B cell (primary cell): Measurements from ENCODE around the gene ETS1. TPM values are rescaled to one million over a fixed set of nuclear protein-coding genes. Genes with fewer than 3 reads are reported as not detected.
A peak's percentile ranks its signal among the peaks of the same experiment; 100 is the strongest.

Source experiments
- ATAC-seq: fragments of 200-7000 bp; cut with Tn5 transposase; one replicate; pipeline ENCODE4 v1.10.0; 2021; ENCODE audit warnings: low read depth, mild to moderate bottlenecking, moderate number of reproducible peaks, moderate library complexity
- CTCF ChIA-PET: fragments of 350-600 bp; sonication (Branson Sonifier 250); formaldehyde crosslinking; loops from one replicate; lab custom pipeline; 2021; ENCODE audit warnings: antibody characterized with exemption, inconsistent platforms; lab: Charles Lee
- POLR2A ChIA-PET: fragments of 350-600 bp; sonication (Branson Sonifier 250); formaldehyde crosslinking; loops from one replicate; lab custom pipeline; 2021; ENCODE audit warnings: antibody characterized with exemption; lab: Charles Lee
- DNase-seq: peaks from one replicate; pipeline ENCODE4 v3.0.0; 2013
- H2AFZ ChIP-seq: 2 replicates; pipeline ENCODE4 v1.6.1; 2012; ENCODE audit warnings: mild to moderate bottlenecking, low read depth, low read length; ENCODE audit not compliant: insufficient read depth, poor library complexity, severe bottlenecking
- H3K27ac ChIP-seq, 2 donors: 1 replicate in 1 of 2; 2 replicates in 1 of 2; pipeline ENCODE4 v1.5.1; 2012 to 2013; ENCODE audit warnings: low read length in 2 of 2, mild to moderate bottlenecking in 2 of 2, moderate library complexity in 1 of 2
- H3K27me3 ChIP-seq, 4 experiments: fragments of 200-600 bp in 1 of 4; sonication (generic) in 1 of 4; replicated peaks in 1 of 4; 1 replicate in 2 of 4; 2 replicates in 2 of 4; pipeline versions ENCODE4 v1.6.1 to v1.7.0; 2013 to 2016; ENCODE audit warnings: low read length in 3 of 4, mild to moderate bottlenecking in 2 of 4, mixed read lengths in 1 of 4, moderate library complexity in 1 of 4; ENCODE audit not compliant: insufficient read depth in 4 of 4, control insufficient read depth in 3 of 4; ENCODE audit errors: control extremely low read depth in 1 of 4
- H3K36me3 ChIP-seq, 2 experiments: replicated peaks in 1 of 2; 1 replicate in 1 of 2; 2 replicates in 1 of 2; pipeline versions ENCODE4 v1.6.1 to v1.7.1; 2013; ENCODE audit warnings: low read length in 1 of 2; ENCODE audit not compliant: insufficient read depth in 2 of 2, control insufficient read depth in 1 of 2; ENCODE audit errors: control extremely low read depth in 1 of 2, extremely low read depth in 1 of 2
- H3K4me1 ChIP-seq, 2 donors: fragments of 200-600 bp in 1 of 2; sonication (generic) in 1 of 2; 1 replicate in 1 of 2; 2 replicates in 1 of 2; pipeline versions ENCODE4 v1.5.1 to v1.6.1; 2013 to 2017; ENCODE audit warnings: low read length in 2 of 2; ENCODE audit not compliant: control insufficient read depth in 2 of 2, insufficient read depth in 2 of 2
- H3K4me2 ChIP-seq: replicated peaks from 2 replicates; pipeline ENCODE3; 2012; ENCODE audit warnings: mild to moderate bottlenecking, low read depth, low read length; ENCODE audit not compliant: poor library complexity, severe bottlenecking
- H3K4me3 ChIP-seq, 5 experiments: fragments of 200-600 bp in 1 of 5; sonication (generic) in 1 of 5; 1 replicate in 3 of 5; 2 replicates in 2 of 5; pipeline versions ENCODE4 v1.5.1 to v1.7.0; 2011 to 2016; ENCODE audit warnings: low read length in 4 of 5, mild to moderate bottlenecking in 4 of 5, low read depth in 2 of 5, control low read depth in 1 of 5, moderate library complexity in 1 of 5; ENCODE audit not compliant: insufficient read depth in 1 of 5; ENCODE audit errors: control extremely low read depth in 1 of 5, extremely low read depth in 1 of 5
- H3K79me2 ChIP-seq: fragments of 200-600 bp; sonication (generic); one replicate; pipeline ENCODE4 v1.6.0; 2016; ENCODE audit warnings: low read length; ENCODE audit not compliant: control insufficient read depth, insufficient read depth
- H3K9ac ChIP-seq: fragments of 200-600 bp; sonication (generic); 2 replicates; pipeline ENCODE4 v1.6.1; 2017; ENCODE audit warnings: mild to moderate bottlenecking, low read length, moderate library complexity
- H3K9me3 ChIP-seq, 3 donors: one replicate each; pipeline versions ENCODE4 v1.6.1 to v1.7.1; 2013; ENCODE audit warnings: low read length in 2 of 3; ENCODE audit not compliant: control insufficient read depth in 2 of 3, insufficient read depth in 1 of 3; ENCODE audit errors: control extremely low read depth in 1 of 3
- H4K20me1 ChIP-seq: 2 replicates; pipeline ENCODE4 v1.6.0; 2012; ENCODE audit warnings: mild to moderate bottlenecking, low read length; ENCODE audit not compliant: insufficient read depth, control insufficient read depth, poor library complexity, severe bottlenecking
- H3K27ac Mint-ChIP-seq: one replicate; pipeline ENCODE4 v1.8.0; 2021; ENCODE audit warnings: mixed read lengths
- H3K27me3 Mint-ChIP-seq: one replicate; pipeline ENCODE4 v1.8.0; 2021; ENCODE audit warnings: mixed read lengths
- H3K4me1 Mint-ChIP-seq: one replicate; pipeline ENCODE4 v1.8.0; 2021; ENCODE audit warnings: mixed read lengths
- H3K4me3 Mint-ChIP-seq: one replicate; pipeline ENCODE4 v1.8.0; 2021; ENCODE audit warnings: mixed read lengths
- H3K9me3 Mint-ChIP-seq: one replicate; pipeline ENCODE4 v1.8.0; 2022; ENCODE audit warnings: mixed read lengths; ENCODE audit not compliant: insufficient read depth
- CTCF ChIP-seq: fragments of 200-600 bp; IDR thresholded peaks from one replicate; pipeline ENCODE4 v1.8.0; 2022; ENCODE audit warnings: antibody characterized with exemption, mild to moderate bottlenecking
- EZH2 ChIP-seq: IDR thresholded peaks from 2 replicates; pipeline ENCODE4 v1.6.1; 2012; ENCODE audit warnings: borderline replicate concordance, low read depth, mild to moderate bottlenecking, moderate library complexity, low read length; ENCODE audit not compliant: insufficient read depth, poor library complexity, severe bottlenecking
- WGBS: methylation state at CpG from one replicate; pipeline ENCODE4 v1.1.5; 2013; ENCODE audit warnings: missing lambda C conversion rate; ENCODE audit not compliant: insufficient coverage; 5-methylcytosine and 5-hydroxymethylcytosine counted together
- intact Hi-C: fragments of 100-400 bp; cut with micrococcal nuclease; formaldehyde crosslinking; loops from one replicate; pipeline ENCODE4 v1.10.0; 2022
- polyA minus RNA-seq: library from RNA; depleted of rRNA, polyadenylated mRNA; stranded (reverse); fragments of >200 nt; gene quantifications from 2 replicates; pipeline ENCODE4 v1.2.3, GENCODE V29; 2012
- polyA plus RNA-seq: library from polyadenylated mRNA; depleted of rRNA; stranded (reverse); fragments of >200 nt; gene quantifications from 2 replicates; pipeline ENCODE4 v1.2.3, GENCODE V29; 2012
- total RNA-seq, 2 donors: library from RNA; stranded (reverse); fragments of 120-200 nt in 1 of 2; gene quantifications; 1 replicate in 1 of 2; 2 replicates in 1 of 2; pipeline versions ENCODE4 v1.2.3 to v1.2.4, GENCODE V29; 2013 to 2022

The ETS1 gene, protein sequence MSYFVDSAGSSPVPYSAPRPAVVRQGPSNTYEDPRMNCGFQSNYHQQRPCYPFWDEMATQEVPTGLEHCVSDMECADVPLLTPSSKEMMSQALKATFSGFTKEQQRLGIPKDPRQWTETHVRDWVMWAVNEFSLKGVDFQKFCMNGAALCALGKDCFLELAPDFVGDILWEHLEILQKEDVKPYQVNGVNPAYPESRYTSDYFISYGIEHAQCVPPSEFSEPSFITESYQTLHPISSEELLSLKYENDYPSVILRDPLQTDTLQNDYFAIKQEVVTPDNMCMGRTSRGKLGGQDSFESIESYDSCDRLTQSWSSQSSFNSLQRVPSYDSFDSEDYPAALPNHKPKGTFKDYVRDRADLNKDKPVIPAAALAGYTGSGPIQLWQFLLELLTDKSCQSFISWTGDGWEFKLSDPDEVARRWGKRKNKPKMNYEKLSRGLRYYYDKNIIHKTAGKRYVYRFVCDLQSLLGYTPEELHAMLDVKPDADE
- 267 and 271 TPM in 2 replicates for total RNA-seq
- 278 TPM for total RNA-seq (2013)
- polyA plus RNA-seq: 115 and 118 TPM in 2 replicates
- 307 and 319 TPM in 2 replicates for polyA minus RNA-seq

GRCh38 chr11:128587415-128587814, at the start of gene ETS1:
Gene ETS1, minus strand, starts transcription at chr11:128587558. Its CDS starts 14,428 bp downstream, at chr11:128573130.
- ATAC-seq: no peak
- Histone ChIP-seq H3K36me3 (no peaks in the 10 kb centered on the region), H4K20me1 (no peaks in the 10 kb centered on the region), H3K9me3 (no peaks in the 10 kb centered on the region), H3K27ac (no peak within 1 kb of the TSS), H3K27me3 (no peaks in the 10 kb centered on the region), H3K79me2 (no peaks in the 10 kb centered on the region), H3K4me2 (peak within 1 kb of the TSS; percentile 31), H2AFZ (no peak within 1 kb of the TSS), H3K4me3 (no peak within 1 kb of the TSS), H3K9ac (no peak within 1 kb of the TSS), H3K4me1 (peaks cover 0 to 10% of the 10 kb centered on the region in 2 donors)
- WGBS: 100% methylated on average over 2 of the region's 4 CpGs
- ChIA-PET POLR2A (no interaction called here), CTCF (interaction anchor here (0.8 to 1.3 kb wide), 4 partner anchors 26 to 415 kb away, joined by 3 to 4 read pairs (median 4); no protein-coding TSS in a partner anchor)
- intact Hi-C loops: no loop called here
- H3K4me3 Mint-ChIP-seq: no peak within 1 kb of the TSS
- H3K9me3 Mint-ChIP-seq: peaks cover 2% of the 10 kb centered on the region
- no peak within 1 kb of the TSS for H3K27ac Mint-ChIP-seq
- H3K27me3 Mint-ChIP-seq: no peaks in the 10 kb centered on the region
- no peak for DNase-seq
- H3K4me1 Mint-ChIP-seq: peaks cover 29% of the 10 kb centered on the region
- TF ChIP-seq CTCF (no peak), EZH2 (no peak)

DNA sequence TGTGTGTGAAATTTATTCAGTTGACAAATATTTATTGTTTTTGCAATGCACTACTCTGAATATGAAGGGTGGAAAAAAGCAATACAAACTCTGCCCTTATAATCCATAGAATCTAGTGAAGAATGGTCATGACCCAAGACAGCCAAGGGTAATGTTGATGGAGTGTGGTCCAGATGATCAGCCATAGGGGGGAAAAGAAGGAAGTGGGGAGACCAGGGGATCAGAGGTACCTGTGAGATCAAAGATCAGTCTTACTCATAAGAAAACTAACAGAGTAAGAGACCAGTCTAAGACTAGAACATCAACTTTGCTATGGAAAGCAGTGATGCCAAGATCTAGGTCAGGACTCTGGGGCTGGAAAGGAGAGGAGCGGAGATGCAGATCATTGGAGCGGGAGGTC, 47.0 kb upstream of the ETS1 start:
- no peak for TF ChIP-seq EZH2
- H3K4me3 Mint-ChIP-seq: no peak overlapping the region
- H3K4me2 ChIP-seq: no peak overlapping the region
- ChIA-PET POLR2A (no interaction called here), CTCF (interaction anchor here (0.9 to 16.6 kb wide), 14 partner anchors 14 to 477 kb away, joined by 3 to 625 read pairs (median 6); no protein-coding TSS in a partner anchor)
- no peak overlapping the region for H2AFZ ChIP-seq
- no peaks in the 10 kb centered on the region for H3K27me3 ChIP-seq
- H4K20me1 ChIP-seq: no peaks in the 10 kb centered on the region
- intact Hi-C loops: loop anchor here (5.0 to 10.0 kb wide), 2 partner anchors 213 to 320 kb away; no protein-coding TSS in a partner anchor
- H3K36me3 ChIP-seq: no peaks in the 10 kb centered on the region
- no peak overlapping the region for H3K27ac Mint-ChIP-seq
- no peak overlapping the region for H3K9ac ChIP-seq
- no peaks in the 10 kb centered on the region for H3K9me3 Mint-ChIP-seq
- H3K4me1 Mint-ChIP-seq: peaks cover 33% of the 10 kb centered on the region
- H3K4me3 ChIP-seq: no peak overlapping the region
- H3K27me3 Mint-ChIP-seq: no peaks in the 10 kb centered on the region
- H3K9me3 ChIP-seq: no peaks in the 10 kb centered on the region
- peaks cover 28 to 31% of the 10 kb centered on the region in 2 donors for H3K4me1 ChIP-seq
- peaks cover 37% of the 10 kb centered on the region for H3K79me2 ChIP-seq
- H3K27ac ChIP-seq: no peak overlapping the region
- WGBS: 100% methylated on average over 1 of the region's 2 CpGs
- ATAC-seq (no peak), DNase-seq (no peak)
